Measurements from ENCODE around the gene STK36.

Gene STK36

GRCh38 chr2:218662827-218663226 lies 9.1 kb upstream of the STK36 start:
- no peak for DNase-seq (ENCODE audit: low read depth in 1 of 2, low spot score in 1 of 2)

- no peak for DNase-seq (ENCODE audit: low read depth in 1 of 2, low spot score in 1 of 2)
Measured at GRCh38 chr2:218663901-218664300, 8.0 kb upstream of the STK36 start.

GRCh38 chr2:218664653-218665052 lies 7.2 kb upstream of the STK36 start:
- no peak for DNase-seq (ENCODE audit: low read depth in 1 of 2, low spot score in 1 of 2)

- DNase-seq (ENCODE audit: low read depth in 1 of 2, low spot score in 1 of 2), result no peak
Measured at GRCh38 chr2:218671097-218671653, 711 bp upstream of the STK36 start.

- no peak for DNase-seq (ENCODE audit: low read depth in 1 of 2, low spot score in 1 of 2)
Measured at GRCh38 chr2:218679119-218679518, 7.2 kb downstream of the STK36 start.

- no peak for DNase-seq (ENCODE audit: low read depth in 1 of 2, low spot score in 1 of 2)
Measured at GRCh38 chr2:218680061-218680460, 8.2 kb downstream of the STK36 start.

GRCh38 chr2:218687400-218688060 lies 15.6 kb downstream of the STK36 start:
- peak in 1 of 2 donors; percentile 20 for DNase-seq (ENCODE audit: low read depth in 1 of 2, low spot score in 1 of 2)

GRCh38 chr2:218691234-218691633 lies 19.3 kb downstream of the STK36 start:
- DNase-seq (ENCODE audit: low read depth in 1 of 2, low spot score in 1 of 2), result no peak

- DNase-seq (ENCODE audit: low read depth in 1 of 2, low spot score in 1 of 2), result no peak
Measured at GRCh38 chr2:218694405-218695145, 22.7 kb downstream of the STK36 start.

- no peak for DNase-seq (ENCODE audit: low read depth in 1 of 2, low spot score in 1 of 2)
Measured at GRCh38 chr2:218698885-218699284, 27.0 kb downstream of the STK36 start.

GRCh38 chr2:218701806-218702205 lies 29.9 kb downstream of the STK36 start:
- DNase-seq (ENCODE audit: low read depth in 1 of 2, low spot score in 1 of 2), result no peak

- DNase-seq (ENCODE audit: low read depth in 1 of 2, low spot score in 1 of 2), result no peak
Measured at GRCh38 chr2:218703341-218703740, 31.5 kb downstream of the STK36 start.

- no peak for DNase-seq (ENCODE audit: low read depth in 1 of 2, low spot score in 1 of 2)
Measured at GRCh38 chr2:218708086-218708485, 36.2 kb downstream of the STK36 start.

GRCh38 chr2:218709908-218710307 lies 38.0 kb downstream of the STK36 start:
- DNase-seq (ENCODE audit: low read depth in 1 of 2, low spot score in 1 of 2), result no peak

GRCh38 chr2:218710334-218710686 lies 38.4 kb downstream of the STK36 start:
- DNase-seq (ENCODE audit: low read depth in 1 of 2, low spot score in 1 of 2), result no peak

GRCh38 chr2:218710687-218711549 lies 39.0 kb downstream of the STK36 start, which contains the start of gene TTLL4:
Gene TTLL4, plus strand, starts transcription at chr2:218710835. Its CDS starts 26,842 bp downstream, at chr2:218737677.
- peak; percentile 91 to 97 for DNase-seq (ENCODE audit: low read depth in 1 of 2, low spot score in 1 of 2)

GRCh38 chr2:218711550-218711929 lies 39.7 kb downstream of the STK36 start:
- no peak for DNase-seq (ENCODE audit: low read depth in 1 of 2, low spot score in 1 of 2)

GRCh38 chr2:218713922-218714321 lies 42.0 kb downstream of the STK36 start:
- no peak for DNase-seq (ENCODE audit: low read depth in 1 of 2, low spot score in 1 of 2)

GRCh38 chr2:218716070-218716469 lies 44.2 kb downstream of the STK36 start:
- no peak for DNase-seq (ENCODE audit: low read depth in 1 of 2, low spot score in 1 of 2)

- no peak for DNase-seq (ENCODE audit: low read depth in 1 of 2, low spot score in 1 of 2)
Measured at GRCh38 chr2:218717262-218717661, 45.4 kb downstream of the STK36 start.

GRCh38 chr2:218718058-218718457 lies 46.2 kb downstream of the STK36 start:
- DNase-seq (ENCODE audit: low read depth in 1 of 2, low spot score in 1 of 2), result no peak

Data from activated CD4-positive, alpha-beta T cell treated with anti-CD3 and anti-CD28 coated beads, Interleukin-2, amount 50 U/mL, for 24 hours (primary cell).